Activated T-helper 1 cell treated with anti-CD3 and anti-CD28 coated beads, Interleukin-12 subunit alpha, Interleukin-12 subunit beta, Interleukin-2, Interleukin-4 antibody, amounts not matched to agents 30 ng/mL and 10 ng/mL and 1 ng/mL, durations not matched to agents 14 hours and 24 hours and 36 hours (primary cell): ENCODE results near the gene MIPOL1. TPM values are rescaled to one million over a fixed set of nuclear protein-coding genes. Genes with fewer than 3 reads are reported as not detected.
"Not testable (repeated sequence)": the region's sequence is repeated elsewhere in the genome, so short reads cannot be mapped to it uniquely, and the experiment has no call there.

ENCODE experiments used
- DNase-seq: peaks from one replicate; pipeline ENCODE4 v3.0.0; 2021; ENCODE audit warnings: low spot score
- H3K27ac Mint-ChIP-seq: one replicate; pipeline ENCODE4 v1.8.0; 2021; ENCODE audit warnings: mild to moderate bottlenecking, mixed read lengths
- H3K27me3 Mint-ChIP-seq: one replicate; pipeline ENCODE4 v1.8.0; 2022; ENCODE audit warnings: mild to moderate bottlenecking, moderate library complexity, mixed read lengths; ENCODE audit not compliant: insufficient read depth
- H3K36me3 Mint-ChIP-seq: one replicate; pipeline ENCODE4 v1.8.0; 2021; ENCODE audit warnings: low read depth, mixed read lengths
- H3K4me1 Mint-ChIP-seq: one replicate; pipeline ENCODE4 v1.8.0; 2021; ENCODE audit warnings: low read depth, mixed read lengths
- H3K4me3 Mint-ChIP-seq: one replicate; pipeline ENCODE4 v1.8.0; 2021; ENCODE audit warnings: mild to moderate bottlenecking, moderate library complexity, mixed read lengths
- H3K9me3 Mint-ChIP-seq: one replicate; pipeline ENCODE4 v1.8.0; 2021; ENCODE audit warnings: mixed read lengths
- intact Hi-C: fragments of 100-400 bp; cut with micrococcal nuclease; formaldehyde crosslinking; loops from one replicate; pipeline ENCODE4 v1.15.1; 2024
- total RNA-seq: library from RNA; stranded (reverse); gene quantifications from 2 replicates; pipeline ENCODE4 v1.2.3, GENCODE V29; 2022

The MIPOL1 gene
- total RNA-seq, 1 donor from 2014 or later = not detected

- H3K4me3 Mint-ChIP-seq = peak overlapping the region; percentile 43
- H3K4me1 Mint-ChIP-seq = peaks cover 7% of the 10 kb centered on the region
- no peak for DNase-seq
- H3K36me3 Mint-ChIP-seq = no peaks in the 10 kb centered on the region
- H3K27ac Mint-ChIP-seq = no peak overlapping the region
- peaks cover 6% of the 10 kb centered on the region for H3K27me3 Mint-ChIP-seq
- H3K9me3 Mint-ChIP-seq = peaks cover 3% of the 10 kb centered on the region
- intact Hi-C loops = no loop called here
Observed at GRCh38 chr14:37196604-37197420, 925 bp upstream of the MIPOL1 start.

GRCh38 chr14:37198273-37198598 lies 499 bp downstream of the MIPOL1 start:
- peak overlapping the region; percentile 7 for H3K4me3 Mint-ChIP-seq
- H3K9me3 Mint-ChIP-seq = no peaks in the 10 kb centered on the region
- intact Hi-C loops = no loop called here
- H3K27ac Mint-ChIP-seq = no peak overlapping the region
- peaks cover 7% of the 10 kb centered on the region for H3K4me1 Mint-ChIP-seq
- DNase-seq = no peak
- peaks cover 6% of the 10 kb centered on the region for H3K27me3 Mint-ChIP-seq
- no peaks in the 10 kb centered on the region for H3K36me3 Mint-ChIP-seq

GRCh38 chr14:37198907-37199306 lies 1.2 kb downstream of the MIPOL1 start:
- Mint-ChIP-seq H3K4me1 (peaks cover 7% of the 10 kb centered on the region), H3K27ac (no peak overlapping the region), H3K4me3 (no peak overlapping the region), H3K36me3 (no peaks in the 10 kb centered on the region), H3K27me3 (peaks cover 6% of the 10 kb centered on the region), H3K9me3 (no peaks in the 10 kb centered on the region)
- intact Hi-C loops = no loop called here
- no peak for DNase-seq

GRCh38 chr14:37201724-37202123 lies 4.0 kb downstream of the MIPOL1 start:
- DNase-seq = no peak
- H3K36me3 Mint-ChIP-seq = no peaks in the 10 kb centered on the region
- H3K27ac Mint-ChIP-seq = no peak overlapping the region
- peaks cover 17% of the 10 kb centered on the region for H3K9me3 Mint-ChIP-seq
- intact Hi-C loops = no loop called here
- H3K4me3 Mint-ChIP-seq = no peak overlapping the region
- peaks cover 6% of the 10 kb centered on the region for H3K27me3 Mint-ChIP-seq
- H3K4me1 Mint-ChIP-seq = peaks cover 7% of the 10 kb centered on the region

- Mint-ChIP-seq H3K27ac (no peak overlapping the region), H3K36me3 (no peaks in the 10 kb centered on the region), H3K4me3 (no peak overlapping the region), H3K27me3 (peaks cover 4% of the 10 kb centered on the region), H3K4me1 (peaks cover 4% of the 10 kb centered on the region), H3K9me3 (peaks cover 22% of the 10 kb centered on the region)
- no peak for DNase-seq
- intact Hi-C loops = no loop called here
Observed at GRCh38 chr14:37202265-37202664, 4.5 kb downstream of the MIPOL1 start.

GRCh38 chr14:37202812-37203211 lies 5.1 kb downstream of the MIPOL1 start:
- intact Hi-C loops = no loop called here
- H3K4me1 Mint-ChIP-seq = no peaks in the 10 kb centered on the region
- no peak overlapping the region for H3K4me3 Mint-ChIP-seq
- H3K9me3 Mint-ChIP-seq = peaks cover 23% of the 10 kb centered on the region
- peaks cover under 1% of the 10 kb centered on the region for H3K27me3 Mint-ChIP-seq
- DNase-seq = no peak
- H3K27ac Mint-ChIP-seq = no peak overlapping the region
- H3K36me3 Mint-ChIP-seq = no peaks in the 10 kb centered on the region

GRCh38 chr14:37203423-37203822 lies 5.7 kb downstream of the MIPOL1 start:
- Mint-ChIP-seq H3K4me3 (no peak overlapping the region), H3K4me1 (no peaks in the 10 kb centered on the region), H3K36me3 (no peaks in the 10 kb centered on the region), H3K27me3 (no peaks in the 10 kb centered on the region), H3K27ac (no peak overlapping the region), H3K9me3 (peaks cover 23% of the 10 kb centered on the region)
- intact Hi-C loops = no loop called here
- no peak for DNase-seq

GRCh38 chr14:37205623-37206605 lies 8.2 kb downstream of the MIPOL1 start:
- not testable (repeated sequence) for H3K4me3 Mint-ChIP-seq, H3K27me3 Mint-ChIP-seq
- H3K9me3 Mint-ChIP-seq = peaks cover 23% of the 10 kb centered on the region

GRCh38 chr14:37209617-37210016 lies 11.9 kb downstream of the MIPOL1 start:
- H3K4me3 Mint-ChIP-seq, H3K27me3 Mint-ChIP-seq, H3K27ac Mint-ChIP-seq, intact Hi-C loops, H3K4me1 Mint-ChIP-seq, H3K36me3 Mint-ChIP-seq, DNase-seq: not testable (repeated sequence)
- H3K9me3 Mint-ChIP-seq = peaks cover 25% of the 10 kb centered on the region

More at GRCh38 chr14:37205623-37206605, 8.2 kb downstream of the MIPOL1 start:
- H3K27ac Mint-ChIP-seq, DNase-seq, H3K36me3 Mint-ChIP-seq, intact Hi-C loops, H3K4me1 Mint-ChIP-seq: not testable (repeated sequence)

- DNase-seq = no peak
- Mint-ChIP-seq H3K27me3 (no peaks in the 10 kb centered on the region), H3K27ac (no peak overlapping the region), H3K4me1 (no peaks in the 10 kb centered on the region), H3K4me3 (no peak overlapping the region), H3K36me3 (no peaks in the 10 kb centered on the region), H3K9me3 (peaks cover 27% of the 10 kb centered on the region)
- intact Hi-C loops = no loop called here
Observed at GRCh38 chr14:37210448-37210847, 12.7 kb downstream of the MIPOL1 start.

GRCh38 chr14:37213016-37213415 lies 15.3 kb downstream of the MIPOL1 start:
- Mint-ChIP-seq H3K36me3 (no peaks in the 10 kb centered on the region), H3K27ac (no peak overlapping the region), H3K27me3 (no peaks in the 10 kb centered on the region), H3K4me1 (no peaks in the 10 kb centered on the region), H3K9me3 (peaks cover 15% of the 10 kb centered on the region), H3K4me3 (no peak overlapping the region)
- DNase-seq = no peak
- intact Hi-C loops = no loop called here

- Mint-ChIP-seq H3K4me3 (no peak overlapping the region), H3K27me3 (no peaks in the 10 kb centered on the region), H3K27ac (no peak overlapping the region), H3K4me1 (no peaks in the 10 kb centered on the region), H3K36me3 (no peaks in the 10 kb centered on the region), H3K9me3 (peaks cover 15% of the 10 kb centered on the region)
- intact Hi-C loops = no loop called here
- DNase-seq = no peak
Observed at GRCh38 chr14:37215345-37215744, 17.6 kb downstream of the MIPOL1 start.

GRCh38 chr14:37221073-37221472 lies 23.3 kb downstream of the MIPOL1 start:
- H3K27ac Mint-ChIP-seq = no peak overlapping the region
- peaks cover 20% of the 10 kb centered on the region for H3K9me3 Mint-ChIP-seq
- DNase-seq = no peak
- no peaks in the 10 kb centered on the region for H3K27me3 Mint-ChIP-seq
- H3K4me1 Mint-ChIP-seq = no peaks in the 10 kb centered on the region
- intact Hi-C loops = no loop called here
- no peaks in the 10 kb centered on the region for H3K36me3 Mint-ChIP-seq
- H3K4me3 Mint-ChIP-seq = no peak overlapping the region
